Measurements from ENCODE around the gene CDH4. TPM values are rescaled to one million over a fixed set of nuclear protein-coding genes. Genes with fewer than 3 reads are reported as not detected.

Gene CDH4
- total RNA-seq, 1 donor from 2014 or later: 39.7 TPM

DNA sequence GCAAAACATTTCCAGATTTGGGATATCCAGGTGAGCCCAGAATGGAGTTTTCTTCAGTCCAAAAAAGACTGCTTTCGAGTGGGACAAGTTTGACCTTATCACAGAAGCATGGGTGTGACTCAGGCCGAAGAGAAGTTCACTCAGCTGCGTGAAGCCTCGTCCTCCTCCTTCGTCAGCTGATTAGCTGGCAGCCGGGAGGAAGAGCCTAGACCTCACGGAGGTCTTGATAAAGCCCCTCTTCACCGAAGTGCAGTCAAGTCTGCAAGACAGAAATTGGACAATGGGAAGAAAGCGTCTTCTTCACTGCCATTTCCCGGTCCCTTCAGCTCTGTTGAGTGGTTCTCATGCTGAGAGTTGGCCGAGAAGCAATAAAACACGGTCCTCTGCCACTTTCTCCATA lies 449.7 kb downstream of the CDH4 start:
- no peak for DNase-seq (ENCODE audit: low read depth)
- H3K36me3 ChIP-seq (ENCODE audit: control insufficient read depth, insufficient read depth, low read length): no peaks in the 10 kb centered on the region
- TF ChIP-seq, protein P1, sequence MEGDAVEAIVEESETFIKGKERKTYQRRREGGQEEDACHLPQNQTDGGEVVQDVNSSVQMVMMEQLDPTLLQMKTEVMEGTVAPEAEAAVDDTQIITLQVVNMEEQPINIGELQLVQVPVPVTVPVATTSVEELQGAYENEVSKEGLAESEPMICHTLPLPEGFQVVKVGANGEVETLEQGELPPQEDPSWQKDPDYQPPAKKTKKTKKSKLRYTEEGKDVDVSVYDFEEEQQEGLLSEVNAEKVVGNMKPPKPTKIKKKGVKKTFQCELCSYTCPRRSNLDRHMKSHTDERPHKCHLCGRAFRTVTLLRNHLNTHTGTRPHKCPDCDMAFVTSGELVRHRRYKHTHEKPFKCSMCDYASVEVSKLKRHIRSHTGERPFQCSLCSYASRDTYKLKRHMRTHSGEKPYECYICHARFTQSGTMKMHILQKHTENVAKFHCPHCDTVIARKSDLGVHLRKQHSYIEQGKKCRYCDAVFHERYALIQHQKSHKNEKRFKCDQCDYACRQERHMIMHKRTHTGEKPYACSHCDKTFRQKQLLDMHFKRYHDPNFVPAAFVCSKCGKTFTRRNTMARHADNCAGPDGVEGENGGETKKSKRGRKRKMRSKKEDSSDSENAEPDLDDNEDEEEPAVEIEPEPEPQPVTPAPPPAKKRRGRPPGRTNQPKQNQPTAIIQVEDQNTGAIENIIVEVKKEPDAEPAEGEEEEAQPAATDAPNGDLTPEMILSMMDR (IDR thresholded peaks at IDR 0.05; ENCODE audit: insufficient read depth, low read length, poor library complexity, severe bottlenecking): no peak
- no peak overlapping the region for H3K4me3 ChIP-seq (ENCODE audit: low read depth, low read length)
- H3K27me3 ChIP-seq (ENCODE audit: control insufficient read depth, insufficient read depth, low read length): no peaks in the 10 kb centered on the region

DNA sequence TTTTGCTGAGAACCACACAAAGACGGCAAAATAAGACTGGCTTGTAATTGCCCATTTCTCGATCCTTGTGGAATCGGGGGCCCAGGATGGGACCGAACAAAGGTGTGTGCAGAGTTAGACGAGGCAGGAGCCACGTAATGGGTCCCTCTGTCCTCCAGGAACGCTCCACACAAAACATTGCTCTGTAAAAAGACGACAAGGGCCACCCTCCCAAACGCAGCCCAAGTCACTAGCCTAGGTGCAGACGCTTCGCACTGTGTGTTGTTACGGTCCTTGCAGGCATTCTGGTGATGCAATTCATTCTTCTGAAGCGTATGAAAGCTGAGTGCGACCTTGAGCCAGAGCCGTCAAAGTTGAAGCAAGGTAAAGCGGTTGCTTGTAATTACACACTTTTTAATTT lies 450.2 kb downstream of the CDH4 start:
- no peak for DNase-seq (ENCODE audit: low read depth)
- TF ChIP-seq, protein P1 (IDR thresholded peaks at IDR 0.05; ENCODE audit: insufficient read depth, low read length, poor library complexity, severe bottlenecking): no peak
- Histone ChIP-seq H3K36me3 (ENCODE audit: control insufficient read depth, insufficient read depth, low read length) (no peaks in the 10 kb centered on the region), H3K4me3 (ENCODE audit: low read depth, low read length) (no peak overlapping the region), H3K27me3 (ENCODE audit: control insufficient read depth, insufficient read depth, low read length) (no peaks in the 10 kb centered on the region)

DNA sequence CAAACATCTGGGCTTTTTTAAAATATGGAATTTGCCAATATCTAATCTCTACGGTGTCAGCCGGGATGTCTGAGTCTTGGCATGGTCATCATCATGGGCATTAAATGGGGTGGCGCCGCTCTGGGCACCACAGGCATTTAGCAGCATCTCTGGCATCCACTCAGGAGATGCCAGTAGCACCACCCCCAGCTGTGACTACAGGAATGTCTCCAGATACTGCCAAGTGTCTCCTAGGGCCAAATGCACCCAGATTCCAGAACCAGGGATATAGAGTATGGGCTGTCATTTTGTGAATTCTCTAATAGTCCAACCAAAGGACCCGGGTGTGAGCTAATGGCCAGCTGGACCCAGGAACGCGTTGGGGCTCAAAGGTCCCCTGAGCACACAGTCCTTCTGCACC lies 452.6 kb downstream of the CDH4 start:
- H3K36me3 ChIP-seq (ENCODE audit: control insufficient read depth, insufficient read depth, low read length): no peaks in the 10 kb centered on the region
- no peaks in the 10 kb centered on the region for H3K27me3 ChIP-seq (ENCODE audit: control insufficient read depth, insufficient read depth, low read length)
- H3K4me3 ChIP-seq (ENCODE audit: low read depth, low read length): no peak overlapping the region
- no peak for DNase-seq (ENCODE audit: low read depth)
- TF ChIP-seq, protein P1 (IDR thresholded peaks at IDR 0.05; ENCODE audit: insufficient read depth, low read length, poor library complexity, severe bottlenecking): no peak

DNA sequence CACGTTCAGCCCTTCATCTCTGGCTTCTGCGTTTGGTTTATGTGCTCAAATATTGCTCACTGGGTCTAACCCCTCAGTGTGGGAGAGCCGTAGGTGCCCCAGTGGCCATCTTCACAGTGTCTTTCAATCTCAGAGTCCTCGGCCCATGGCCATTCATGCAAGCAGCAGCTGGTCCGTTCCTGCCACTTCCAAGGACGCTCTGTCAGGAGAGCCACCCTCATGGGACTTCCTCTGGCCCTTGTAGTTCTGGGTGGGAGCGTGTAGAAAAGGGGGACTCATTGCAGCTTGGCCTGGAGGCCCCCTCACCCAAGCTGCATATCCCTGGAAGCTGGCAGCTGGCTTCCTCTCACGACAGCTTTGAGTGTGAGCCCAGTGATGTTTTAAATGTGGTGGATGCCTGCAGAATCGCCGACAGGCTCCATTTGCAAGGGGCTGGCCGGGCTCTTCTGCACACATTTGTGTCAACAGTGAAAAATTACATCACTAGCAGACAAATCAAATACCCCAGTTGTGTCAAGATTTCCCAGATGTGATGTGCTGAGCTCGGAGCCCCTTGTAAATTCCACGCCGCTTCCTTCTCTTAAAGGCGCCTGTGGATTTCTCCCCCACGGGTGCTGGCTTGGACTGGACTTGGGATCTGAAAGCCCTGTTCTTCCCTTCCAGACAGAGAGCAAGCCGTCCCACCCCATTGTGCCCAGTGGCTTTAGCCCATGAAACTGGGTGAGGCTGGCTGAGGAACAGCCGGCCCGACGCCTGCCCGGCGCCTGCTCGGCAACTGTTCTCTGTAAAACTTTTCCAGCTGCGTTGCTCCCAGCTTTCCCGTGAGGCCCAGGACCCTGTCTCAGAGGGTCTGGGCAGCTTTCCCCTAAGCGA lies 453.6 kb downstream of the CDH4 start:
- no peaks in the 10 kb centered on the region for H3K36me3 ChIP-seq (ENCODE audit: control insufficient read depth, insufficient read depth, low read length)
- no peaks in the 10 kb centered on the region for H3K27me3 ChIP-seq (ENCODE audit: control insufficient read depth, insufficient read depth, low read length)
- no peak overlapping the region for H3K4me3 ChIP-seq (ENCODE audit: low read depth, low read length)
- no peak for DNase-seq (ENCODE audit: low read depth)
- TF ChIP-seq, protein P1 (IDR thresholded peaks at IDR 0.05; ENCODE audit: insufficient read depth, low read length, poor library complexity, severe bottlenecking): no peak

DNA sequence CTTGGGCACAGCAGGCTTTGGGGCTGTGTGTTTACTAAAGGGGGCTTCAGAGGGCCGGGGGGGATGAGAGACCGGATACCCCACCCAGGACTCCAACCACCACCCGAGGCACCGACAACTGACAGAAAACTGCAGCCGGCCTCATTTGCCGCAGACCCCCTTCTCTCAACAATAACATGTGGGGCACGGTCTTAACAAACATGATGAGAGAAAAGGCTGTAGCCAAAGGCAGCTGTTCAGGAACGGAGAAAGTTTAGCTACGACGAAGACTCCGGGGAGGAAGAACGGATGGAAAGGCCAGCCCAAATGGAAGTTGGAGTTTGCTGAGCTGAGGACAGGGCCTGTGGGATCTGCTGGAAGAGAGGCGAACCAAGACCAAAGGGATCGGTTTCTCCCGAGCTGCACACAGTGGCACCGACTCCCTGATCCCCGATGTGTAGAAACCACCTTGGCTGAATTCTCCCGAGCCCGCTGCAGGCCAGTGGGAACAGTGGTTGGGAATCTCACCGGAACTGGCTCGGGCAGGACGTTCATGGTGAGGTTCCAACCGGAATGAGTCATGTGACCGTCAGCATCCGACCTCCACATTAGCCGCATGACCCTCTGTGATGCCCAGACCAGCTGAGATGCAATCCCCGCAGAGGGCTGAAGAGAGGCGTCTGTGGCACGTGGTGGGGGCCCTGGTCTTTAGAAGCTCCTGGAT lies 454.3 kb downstream of the CDH4 start:
- Histone ChIP-seq H3K27me3 (ENCODE audit: control insufficient read depth, insufficient read depth, low read length) (no peaks in the 10 kb centered on the region), H3K4me3 (ENCODE audit: low read depth, low read length) (no peak overlapping the region), H3K36me3 (ENCODE audit: control insufficient read depth, insufficient read depth, low read length) (no peaks in the 10 kb centered on the region)
- no peak for DNase-seq (ENCODE audit: low read depth)
- TF ChIP-seq, protein P1 (IDR thresholded peaks at IDR 0.05; ENCODE audit: insufficient read depth, low read length, poor library complexity, severe bottlenecking): no peak
